ENCODE data around the gene S100A16.

GRCh38 chr1:153560771-153561465, 52.0 kb downstream of the S100A16 start:
- TF ChIP-seq CTCF (IDR thresholded peaks at IDR 0.05) (no peak), POLR2A (IDR thresholded peaks at IDR 0.05) (no peak)

All from Peyer's patch (tissue), 4 donors.